KBM-7 (cell line): ENCODE data around the gene APOBEC3C.
A peak's percentile ranks its signal among the peaks of the same experiment; 100 is the strongest.
"Not testable (repeated sequence)": the region's sequence is repeated elsewhere in the genome, so short reads cannot be mapped to it uniquely, and the experiment has no call there.

ENCODE experiments used
- DNase-seq: peaks from one replicate; pipeline ENCODE4 v3.0.0-alpha.2; 2015
- in situ Hi-C: fragments of 300-500 bp; cut with MboI; formaldehyde crosslinking; loops from 2 replicates; pipeline ENCODE4 v1.14.3; 2020; ENCODE audit warnings: low sequenced_read_pairs, low pct_unique_long_range_greater_than_20kb, mixed read lengths

Gene APOBEC3C

GRCh38 chr22:38981005-38981991, 32.8 kb upstream of the APOBEC3C start:
- in situ Hi-C loops, result no loop called here
- no peak for DNase-seq

- in situ Hi-C loops, result no loop called here
- DNase-seq, result peak; percentile 88
Observed at GRCh38 chr22:38981992-38982927, 31.8 kb upstream of the APOBEC3C start, which contains the start of gene APOBEC3B. TSS of gene APOBEC3B (plus strand) at chr22:38982347. CDS start at chr22:38982454, 107 bp downstream.

GRCh38 chr22:38984224-38984623, 29.8 kb upstream of the APOBEC3C start:
- in situ Hi-C loops, result no loop called here
- peak; percentile 57 for DNase-seq

- in situ Hi-C loops, DNase-seq: not testable (repeated sequence)
Observed at GRCh38 chr22:38984784-38985757, 29.0 kb upstream of the APOBEC3C start.

GRCh38 chr22:38986629-38987028, 27.4 kb upstream of the APOBEC3C start:
- in situ Hi-C loops, result no loop called here

GRCh38 chr22:38987171-38987895, 26.7 kb upstream of the APOBEC3C start:
- in situ Hi-C loops, result no loop called here
- no peak for DNase-seq

More at GRCh38 chr22:38986629-38987028, 27.4 kb upstream of the APOBEC3C start:
- DNase-seq, result no peak

GRCh38 chr22:38989466-38989865, 24.6 kb upstream of the APOBEC3C start:
- in situ Hi-C loops, result no loop called here

GRCh38 chr22:38992871-38993371, 21.1 kb upstream of the APOBEC3C start:
- in situ Hi-C loops, DNase-seq: not testable (repeated sequence)

More at GRCh38 chr22:38989466-38989865, 24.6 kb upstream of the APOBEC3C start:
- DNase-seq, result no peak

- no peak for DNase-seq
- in situ Hi-C loops, result no loop called here
Observed at GRCh38 chr22:38996105-38996504, 18.0 kb upstream of the APOBEC3C start.

- in situ Hi-C loops, result no loop called here
- no peak for DNase-seq
Observed at GRCh38 chr22:38997518-38997917, 16.5 kb upstream of the APOBEC3C start.

GRCh38 chr22:39003165-39003638, 10.9 kb upstream of the APOBEC3C start:
- in situ Hi-C loops, result no loop called here
- peak; percentile 95 for DNase-seq

- no peak for DNase-seq
- in situ Hi-C loops, result no loop called here
Observed at GRCh38 chr22:39007177-39007576, 6.9 kb upstream of the APOBEC3C start.

- in situ Hi-C loops, result not testable (repeated sequence)
Observed at GRCh38 chr22:39008271-39008850, 5.7 kb upstream of the APOBEC3C start.

GRCh38 chr22:39010946-39011345, 3.1 kb upstream of the APOBEC3C start:
- no peak for DNase-seq
- in situ Hi-C loops, result no loop called here

More at GRCh38 chr22:39008271-39008850, 5.7 kb upstream of the APOBEC3C start:
- DNase-seq, result peak; percentile 83

GRCh38 chr22:39012533-39013511, 1.2 kb upstream of the APOBEC3C start:
- in situ Hi-C loops, result no loop called here
- no peak for DNase-seq

GRCh38 chr22:39013561-39013941, 506 bp upstream of the APOBEC3C start:
- in situ Hi-C loops, DNase-seq: not testable (repeated sequence)
